HT-29 (cell line): ENCODE results near the gene CARD11. TPM values are rescaled to one million over a fixed set of nuclear protein-coding genes. Genes with fewer than 3 reads are reported as not detected.

Source experiments
- DNase-seq: peaks from one replicate; pipeline ENCODE4 v3.0.0-alpha.2; 2015; ENCODE audit warnings: low spot score
- total RNA-seq: library from RNA; depleted of rRNA; stranded (reverse); fragments of >200 nt; shearing (Covaris generic); gene quantifications from 2 replicates; pipeline ENCODE4 v1.2.3, GENCODE V29; 2014

CARD11 gene
- total RNA-seq, 1 experiment from 2014 or later: not detected

- no peak for DNase-seq
These were observed 102.3 kb downstream of the CARD11 start for GRCh38 chr7:2941216-2941859.

- DNase-seq: no peak
These were observed 103.2 kb downstream of the CARD11 start for GRCh38 chr7:2940466-2940865.

GRCh38 chr7:2939193-2939885, 104.3 kb downstream of the CARD11 start:
- DNase-seq: no peak

GRCh38 chr7:2938514-2939192, 105.0 kb downstream of the CARD11 start:
- DNase-seq: no peak

GRCh38 chr7:2937701-2938513, 105.8 kb downstream of the CARD11 start:
- DNase-seq: no peak

GRCh38 chr7:2936891-2937580, 106.6 kb downstream of the CARD11 start:
- no peak for DNase-seq

GRCh38 chr7:2936301-2936700, 107.4 kb downstream of the CARD11 start:
- no peak for DNase-seq

GRCh38 chr7:2934984-2935740, 108.5 kb downstream of the CARD11 start:
- no peak for DNase-seq

GRCh38 chr7:2934211-2934731, 109.4 kb downstream of the CARD11 start:
- no peak for DNase-seq

- DNase-seq: no peak
These were observed 111.0 kb downstream of the CARD11 start for GRCh38 chr7:2932402-2933251.

GRCh38 chr7:2931034-2931415, 112.6 kb downstream of the CARD11 start:
- no peak for DNase-seq

- DNase-seq: no peak
These were observed 113.2 kb downstream of the CARD11 start for GRCh38 chr7:2930310-2931033.

- DNase-seq: no peak
These were observed 114.1 kb downstream of the CARD11 start for GRCh38 chr7:2929321-2930201.

- no peak for DNase-seq
These were observed 114.9 kb downstream of the CARD11 start for GRCh38 chr7:2928613-2929311.

GRCh38 chr7:2928256-2928612, 115.4 kb downstream of the CARD11 start:
- no peak for DNase-seq

- no peak for DNase-seq
These were observed 116.1 kb downstream of the CARD11 start for GRCh38 chr7:2927592-2927991.

- no peak for DNase-seq
These were observed 116.7 kb downstream of the CARD11 start for GRCh38 chr7:2926896-2927405.
